Measurements from ENCODE around the gene TTC31.
"Not testable (repeated sequence)": the region's sequence is repeated elsewhere in the genome, so short reads cannot be mapped to it uniquely, and the experiment has no call there.

Gene TTC31

GRCh38 chr2:74482801-74483674, at the start of gene TTC31, which contains the start of gene CCDC142:
Gene TTC31 (plus strand): TSS chr2:74483081. CDS start chr2:74483096, 15 bp downstream.
Gene CCDC142 (minus strand): TSS chr2:74482998. CDS start chr2:74482837, 161 bp downstream.
- peak; percentile 77 to 99 (median 93) for DNase-seq

- no peak for DNase-seq
Measured at GRCh38 chr2:74436111-74436805, 46.6 kb upstream of the TTC31 start.

GRCh38 chr2:74436848-74437695, 45.8 kb upstream of the TTC31 start:
- no peak for DNase-seq

GRCh38 chr2:74438248-74438647, 44.6 kb upstream of the TTC31 start:
- DNase-seq: no peak

GRCh38 chr2:74439373-74439772, 43.5 kb upstream of the TTC31 start:
- peak in 2 of 51 donors; percentile 46 to 62 for DNase-seq

GRCh38 chr2:74439803-74440377, 43.0 kb upstream of the TTC31 start:
- peak in 50 of 51 donors; percentile 14 to 94 (median 82) for DNase-seq

GRCh38 chr2:74440378-74441169, 42.3 kb upstream of the TTC31 start:
- DNase-seq: peak; percentile 33 to 96 (median 86)

- peak in 12 of 51 donors; percentile 19 to 62 (median 41) for DNase-seq
Measured at GRCh38 chr2:74441170-74441689, 41.7 kb upstream of the TTC31 start.

- DNase-seq: peak in 6 of 51 donors; percentile 16 to 55 (median 26)
Measured at GRCh38 chr2:74441690-74442482, 41.0 kb upstream of the TTC31 start, which contains the start of gene RTKN. Gene RTKN (minus strand): TSS chr2:74441937. CDS start chr2:74441816, 121 bp downstream.

- DNase-seq: not testable (repeated sequence)
Measured at GRCh38 chr2:74442483-74443297, 40.2 kb upstream of the TTC31 start.

GRCh38 chr2:74444498-74445318, 38.2 kb upstream of the TTC31 start:
- DNase-seq: no peak

GRCh38 chr2:74447230-74447999, 35.5 kb upstream of the TTC31 start:
- DNase-seq: no peak

GRCh38 chr2:74448771-74449170, 34.1 kb upstream of the TTC31 start:
- DNase-seq: no peak

GRCh38 chr2:74450570-74451190, 32.2 kb upstream of the TTC31 start:
- no peak for DNase-seq

GRCh38 chr2:74454654-74455511, 28.0 kb upstream of the TTC31 start, which contains the start of gene INO80B:
Gene INO80B (plus strand): TSS chr2:74455087. CDS start chr2:74455117, 30 bp downstream.
- peak; percentile 74 to 99 (median 93) for DNase-seq

All from hypothalamus (tissue), 51 donors.